Kidney (tissue), 14 donors: ENCODE measurements around the gene APOB. TPM values are rescaled to one million over a fixed set of nuclear protein-coding genes. Genes with fewer than 3 reads are reported as not detected.

Experiments used
- DNase-seq, 5 donors: peaks; one replicate each; pipeline ENCODE4 v3.0.0-alpha.2; 2013 to 2020
- FAIRE-seq: peaks from 2 replicates; lab custom pipeline; 2012; peaks lifted over from hg19 to GRCh38; lab: Jason Lieb, UNC
- H3K27ac ChIP-seq, 2 donors: one replicate each; pipeline ENCODE4 v1.7.0; 2013; ENCODE audit warnings: low read depth in 2 of 2, low read length in 2 of 2, inconsistent platforms in 1 of 2
- H3K27me3 ChIP-seq: one replicate; pipeline ENCODE4 v1.7.1; 2013; ENCODE audit warnings: low read length, inconsistent platforms; ENCODE audit not compliant: control insufficient read depth, insufficient read depth
- H3K36me3 ChIP-seq, 3 donors: one replicate each; pipeline versions ENCODE4 v1.7.0 to v1.7.1; 2013; ENCODE audit warnings: low read length in 3 of 3, control low read depth in 1 of 3, inconsistent platforms in 1 of 3; ENCODE audit not compliant: insufficient read depth in 3 of 3, control insufficient read depth in 2 of 3
- H3K4me1 ChIP-seq, 3 donors: one replicate each; pipeline versions ENCODE4 v1.7.0 to v1.7.1; 2013; ENCODE audit warnings: low read length in 3 of 3, inconsistent platforms in 1 of 3, low read depth in 1 of 3; ENCODE audit not compliant: control insufficient read depth in 2 of 3, insufficient read depth in 2 of 3
- H3K4me3 ChIP-seq, 3 donors: one replicate each; pipeline versions ENCODE4 v1.7.0 to v1.8.1; 2013; ENCODE audit warnings: low read length in 3 of 3, control low read depth in 1 of 3, inconsistent platforms in 1 of 3
- H3K9ac ChIP-seq, 3 donors: one replicate each; pipeline versions ENCODE4 v1.7.0 to v1.7.1; 2013; ENCODE audit warnings: low read length in 3 of 3, control low read depth in 1 of 3, inconsistent platforms in 1 of 3
- H3K9me3 ChIP-seq, 3 donors: one replicate each; pipeline versions ENCODE4 v1.7.0 to v1.7.1; 2013; ENCODE audit warnings: low read length in 3 of 3, control low read depth in 1 of 3, inconsistent platforms in 1 of 3; ENCODE audit not compliant: control insufficient read depth in 2 of 3, insufficient read depth in 1 of 3
- CTCF ChIP-seq: IDR thresholded peaks from 3 replicates; pipeline ENCODE4 v1.5.1; 2012; ENCODE audit warnings: mild to moderate bottlenecking, moderate library complexity, borderline replicate concordance; ENCODE audit not compliant: insufficient read depth; ENCODE audit errors: extremely low read depth
- intact Hi-C: fragments of 100-400 bp; cut with DNase I; formaldehyde crosslinking; loops from one replicate; pipeline ENCODE4 v1.11.1; 2022
- polyA plus RNA-seq: library from polyadenylated mRNA; stranded (reverse); fragments of 350-450 nt; fragmentation: Illumina TruSeq; extraction: RNeasy Lipid Tissue Mini Kit (QIAGEN cat#74804); gene quantifications from one replicate; pipeline ENCODE4 v1.2.3, GENCODE V29; 2014; ENCODE audit warnings: low read depth, low replicate concordance; ENCODE audit not compliant: insufficient read depth
- total RNA-seq: library from RNA; stranded (reverse); fragmentation: NEBNext Ultra II Directional; extraction: Animal tissue kit (Norgen Biotek cat#: 25700); gene quantifications from one replicate; pipeline ENCODE4 v1.2.1, GENCODE V29; 2021
- donor health status: control.
- donor health status: control.
- donor health status: control.
- donor health status: control.
- donor health status: control.
- donor health status: DM: yes; HTN: yes; CAD: no.
- donor health status: Normal renal cell carcinoma (clear cell type).

APOB gene
- total and polyA plus RNA-seq, 2 donors from 2014 or later = 0.11 to 0.57 TPM

- no peak for DNase-seq
- intact Hi-C loops = no loop called here
- no peak overlapping the region for H3K27ac ChIP-seq
- H3K4me1 ChIP-seq = peaks cover 0 to 2% (median 0%) of the 10 kb centered on the region in 3 donors
- H3K36me3 ChIP-seq = no peaks in the 10 kb centered on the region
- no peak overlapping the region for H3K9ac ChIP-seq
- H3K4me3 ChIP-seq = no peak overlapping the region
- TF ChIP-seq CTCF = no peak
- H3K27me3 ChIP-seq = no peaks in the 10 kb centered on the region
- no peaks in the 10 kb centered on the region for H3K9me3 ChIP-seq
- no peak for FAIRE-seq
Measured at GRCh38 chr2:21034156-21034971, 9.5 kb downstream of the APOB start.

DNA sequence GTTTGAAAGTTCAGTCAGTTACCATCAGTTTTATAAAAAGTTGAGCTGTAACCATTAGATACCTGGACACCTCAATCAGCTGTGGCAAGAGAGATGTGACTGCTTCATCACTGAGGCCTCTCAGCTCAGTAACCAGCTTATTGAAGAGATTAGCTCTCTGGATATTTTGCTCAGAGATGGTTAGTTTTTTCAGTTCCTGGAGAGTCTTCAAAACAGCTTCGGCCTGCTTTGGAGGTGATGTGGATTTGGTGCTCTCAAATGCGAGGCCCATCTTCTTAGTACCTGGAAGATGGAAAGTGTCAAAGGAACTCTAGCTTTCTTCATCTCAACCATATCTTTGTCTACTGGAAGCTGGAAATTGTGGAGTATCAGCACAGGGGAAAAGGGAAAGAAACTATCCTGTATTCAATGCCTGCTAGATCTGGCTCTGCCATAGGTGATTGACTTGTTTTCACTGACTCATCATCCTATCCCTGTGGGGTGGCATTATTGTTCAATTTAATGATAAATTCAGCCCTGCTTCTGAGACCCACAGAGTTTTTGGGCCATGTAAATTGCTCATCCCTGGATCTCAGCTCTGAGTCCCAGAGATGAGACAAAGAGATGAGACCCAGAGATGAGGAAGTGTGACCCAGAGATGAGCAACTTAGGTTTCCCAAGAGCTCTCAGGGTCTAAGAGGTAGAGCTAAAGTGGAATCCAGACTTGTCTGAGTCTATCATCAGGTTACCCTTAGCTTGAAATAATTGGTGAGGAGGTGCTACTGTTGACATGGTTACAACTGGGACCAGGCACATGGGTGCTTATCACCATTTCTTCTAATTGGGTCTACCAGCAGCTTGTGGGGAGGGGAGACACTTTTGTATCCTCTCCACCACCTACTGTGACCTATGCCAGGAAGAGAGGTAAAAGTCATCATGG is 10.4 kb downstream of the APOB start:
- Histone ChIP-seq H3K27ac (no peak overlapping the region), H3K27me3 (no peaks in the 10 kb centered on the region), H3K9ac (no peak overlapping the region), H3K4me3 (no peak overlapping the region), H3K9me3 (no peaks in the 10 kb centered on the region), H3K4me1 (no peaks in the 10 kb centered on the region), H3K36me3 (no peaks in the 10 kb centered on the region)
- no peak for TF ChIP-seq CTCF
- intact Hi-C loops = no loop called here
- FAIRE-seq = no peak
- no peak for DNase-seq

- Histone ChIP-seq H3K27me3 (no peaks in the 10 kb centered on the region), H3K4me1 (no peaks in the 10 kb centered on the region), H3K4me3 (no peak overlapping the region), H3K9me3 (no peaks in the 10 kb centered on the region), H3K9ac (no peak overlapping the region), H3K27ac (no peak overlapping the region), H3K36me3 (no peaks in the 10 kb centered on the region)
- DNase-seq (no peak), FAIRE-seq (no peak)
- intact Hi-C loops = no loop called here
- no peak for TF ChIP-seq CTCF
Measured at GRCh38 chr2:21032338-21033236, 11.3 kb downstream of the APOB start.
